Measurements from ENCODE around the gene ISM1. TPM values are rescaled to one million over a fixed set of nuclear protein-coding genes. Genes with fewer than 3 reads are reported as not detected.

The ISM1 gene
- total and polyA plus RNA-seq, 2 of the 13 experiments (the other 11 are each of a cell fraction or from before 2014, with no cell fraction given): 0.40 to 1.4 TPM

GRCh38 chr20:13262302-13262650, 41.2 kb downstream of the ISM1 start (continued):
- 0 out of 2 replicates have a peak, but pooled peaks have one; percentile 3 for TF ChIP-seq ZNF761 (CRISPR knock-in tag; conservative IDR thresholded peaks at IDR 0.05)
- TF ChIP-seq U2AF1 (optimal IDR thresholded peaks at IDR 0.05; ENCODE audit: low read depth, low read length): no peak
- no peak for TF ChIP-seq ZFP36L1 (CRISPR knock-in tag; IDR thresholded peaks at IDR 0.05)
- 0 out of 2 replicates have a peak, but pooled peaks have one; percentile 4 for TF ChIP-seq ZBTB38 (CRISPR knock-in tag; IDR thresholded peaks at IDR 0.05)
- 0 out of 2 replicates have a peak, but pooled peaks have one; percentile 5 for TF ChIP-seq CREM (IDR thresholded peaks at IDR 0.05)
- TF ChIP-seq CREM (CRISPR knock-in tag; IDR thresholded peaks at IDR 0.05): no peak

DNA sequence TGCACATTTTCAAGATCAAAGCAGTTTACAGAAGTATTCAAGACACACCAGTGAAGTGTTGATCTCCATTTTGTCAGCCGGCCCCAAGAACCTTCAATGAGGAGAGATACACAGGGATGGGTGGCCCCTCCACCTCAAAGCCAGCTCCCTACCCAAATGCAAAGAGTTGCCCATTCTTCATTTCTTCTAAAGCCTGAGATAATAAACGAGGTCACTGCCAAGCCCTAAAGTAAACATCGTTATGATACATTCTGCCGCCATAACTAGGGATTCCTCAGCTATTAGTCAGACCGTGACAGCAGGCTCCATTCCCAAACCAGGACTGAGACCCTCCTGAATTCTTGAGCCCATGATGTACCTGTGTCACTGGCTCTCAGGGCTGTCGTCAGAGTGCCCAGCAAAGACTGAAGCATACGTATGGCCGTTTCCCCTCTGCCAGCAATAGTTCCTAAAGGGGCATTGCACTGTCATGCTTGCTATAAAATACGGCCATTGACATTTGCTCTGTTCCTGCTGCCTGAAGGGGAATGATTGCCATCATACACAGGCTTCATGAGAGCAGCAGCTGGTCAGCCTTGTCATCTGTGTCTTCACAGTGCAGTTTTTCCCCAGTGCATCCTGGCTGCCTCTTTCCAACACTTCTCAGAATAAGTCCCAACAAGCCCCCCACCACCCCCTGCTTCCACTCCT, 41.7 kb downstream of the ISM1 start:
- Histone ChIP-seq H3K4me2 (ENCODE audit: low read depth, low read length) (no peak overlapping the region), H3K27ac (ENCODE audit: extremely low read length, insufficient read depth, low read length) (no peak overlapping the region), H3K27me3 (ENCODE audit: control insufficient read depth in 1 of 2, insufficient read depth in 2 of 2, low read length in 2 of 2) (no peaks in the 10 kb centered on the region), H3K9me3 (ENCODE audit: low read length) (no peaks in the 10 kb centered on the region), H4K20me1 (ENCODE audit: insufficient read depth, low read length) (no peaks in the 10 kb centered on the region), H3K4me1 (ENCODE audit: insufficient read depth, low read length) (peaks cover 32% of the 10 kb centered on the region), H3K9ac (ENCODE audit: insufficient read depth, low read depth, low read length) (no peak overlapping the region), H3K4me3 (replicated peaks in 1 of 3; ENCODE audit: insufficient read depth in 1 of 3, low read depth in 2 of 3, low read length in 3 of 3) (no peak overlapping the region), H3K36me3 (replicated peaks in 1 of 2; ENCODE audit: control insufficient read depth in 1 of 2, insufficient read depth in 2 of 2, low read length in 2 of 2) (no peaks in the 10 kb centered on the region), H3K79me2 (ENCODE audit: insufficient read depth, low read length) (no peaks in the 10 kb centered on the region), H2AFZ (ENCODE audit: low read length) (no peak overlapping the region)
- no peak for DNase-seq (ENCODE audit: low spot score)
- no peak for FAIRE-seq
- in situ Hi-C loops (cut with HindIII; ENCODE audit: extremely low pct_ligation_motif_present, low pct_unique_long_range_greater_than_20kb): no loop called here
- CTCF ChIA-PET (ENCODE audit: low intra/inter-chr PET ratio, low total read pairs): interaction anchor here (0.6 to 2.1 kb wide), 5 partner anchors 18 to 337 kb away, joined by 3 to 57 read pairs (median 7); no protein-coding TSS in a partner anchor
- no peak for ATAC-seq
- TF ChIP-seq ZNF30 (CRISPR knock-in tag; IDR thresholded peaks at IDR 0.05) (no peak), ZNF160 (CRISPR knock-in tag; IDR thresholded peaks at IDR 0.05) (no peak), FOSL2 (CRISPR knock-in tag; IDR thresholded peaks at IDR 0.05) (peak; percentile 66), ZNF713 (CRISPR knock-in tag; IDR thresholded peaks at IDR 0.05) (no peak), ZC3H13 (CRISPR knock-in tag; IDR thresholded peaks at IDR 0.05) (no peak), PHF20 (CRISPR knock-in tag; IDR thresholded peaks at IDR 0.05) (no peak), MBD4 (IDR thresholded peaks at IDR 0.05; ENCODE audit: borderline replicate concordance, low read length) (0 out of 2 replicates have a peak, but pooled peaks have one; percentile 1), ELF4 (CRISPR knock-in tag; IDR thresholded peaks at IDR 0.05; ENCODE audit: borderline replicate concordance) (no peak)
- TF ChIP-seq, protein P1, sequence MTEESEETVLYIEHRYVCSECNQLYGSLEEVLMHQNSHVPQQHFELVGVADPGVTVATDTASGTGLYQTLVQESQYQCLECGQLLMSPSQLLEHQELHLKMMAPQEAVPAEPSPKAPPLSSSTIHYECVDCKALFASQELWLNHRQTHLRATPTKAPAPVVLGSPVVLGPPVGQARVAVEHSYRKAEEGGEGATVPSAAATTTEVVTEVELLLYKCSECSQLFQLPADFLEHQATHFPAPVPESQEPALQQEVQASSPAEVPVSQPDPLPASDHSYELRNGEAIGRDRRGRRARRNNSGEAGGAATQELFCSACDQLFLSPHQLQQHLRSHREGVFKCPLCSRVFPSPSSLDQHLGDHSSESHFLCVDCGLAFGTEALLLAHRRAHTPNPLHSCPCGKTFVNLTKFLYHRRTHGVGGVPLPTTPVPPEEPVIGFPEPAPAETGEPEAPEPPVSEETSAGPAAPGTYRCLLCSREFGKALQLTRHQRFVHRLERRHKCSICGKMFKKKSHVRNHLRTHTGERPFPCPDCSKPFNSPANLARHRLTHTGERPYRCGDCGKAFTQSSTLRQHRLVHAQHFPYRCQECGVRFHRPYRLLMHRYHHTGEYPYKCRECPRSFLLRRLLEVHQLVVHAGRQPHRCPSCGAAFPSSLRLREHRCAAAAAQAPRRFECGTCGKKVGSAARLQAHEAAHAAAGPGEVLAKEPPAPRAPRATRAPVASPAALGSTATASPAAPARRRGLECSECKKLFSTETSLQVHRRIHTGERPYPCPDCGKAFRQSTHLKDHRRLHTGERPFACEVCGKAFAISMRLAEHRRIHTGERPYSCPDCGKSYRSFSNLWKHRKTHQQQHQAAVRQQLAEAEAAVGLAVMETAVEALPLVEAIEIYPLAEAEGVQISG (CRISPR knock-in tag; IDR thresholded peaks at IDR 0.05): no peak
- 81% methylated on average over 9 of the region's 9 CpGs for WGBS (ENCODE audit: low lambda C conversion rate)
- POLR2A ChIA-PET: interaction anchor here (0.8 to 3.2 kb wide), 4 partner anchors 18 to 292 kb away, joined by 3 to 31 read pairs (median 5); no protein-coding TSS in a partner anchor
- BruUV-seq (replicated peaks): no TSS peak
- intact Hi-C loops (cut with micrococcal nuclease; ENCODE audit: unreplicated experiment): loop anchor here (1.0 to 5.0 kb wide), 7 partner anchors 18 to 338 kb away; no protein-coding TSS in a partner anchor

Data from HepG2 (cell line).